ENCODE measurements around the gene TIMM13. TPM values are rescaled to one million over a fixed set of nuclear protein-coding genes. Genes with fewer than 3 reads are reported as not detected.

The TIMM13 gene
- total and polyA plus RNA-seq, 12 donors: 54.2 to 116 (median 68.6) TPM

DNA sequence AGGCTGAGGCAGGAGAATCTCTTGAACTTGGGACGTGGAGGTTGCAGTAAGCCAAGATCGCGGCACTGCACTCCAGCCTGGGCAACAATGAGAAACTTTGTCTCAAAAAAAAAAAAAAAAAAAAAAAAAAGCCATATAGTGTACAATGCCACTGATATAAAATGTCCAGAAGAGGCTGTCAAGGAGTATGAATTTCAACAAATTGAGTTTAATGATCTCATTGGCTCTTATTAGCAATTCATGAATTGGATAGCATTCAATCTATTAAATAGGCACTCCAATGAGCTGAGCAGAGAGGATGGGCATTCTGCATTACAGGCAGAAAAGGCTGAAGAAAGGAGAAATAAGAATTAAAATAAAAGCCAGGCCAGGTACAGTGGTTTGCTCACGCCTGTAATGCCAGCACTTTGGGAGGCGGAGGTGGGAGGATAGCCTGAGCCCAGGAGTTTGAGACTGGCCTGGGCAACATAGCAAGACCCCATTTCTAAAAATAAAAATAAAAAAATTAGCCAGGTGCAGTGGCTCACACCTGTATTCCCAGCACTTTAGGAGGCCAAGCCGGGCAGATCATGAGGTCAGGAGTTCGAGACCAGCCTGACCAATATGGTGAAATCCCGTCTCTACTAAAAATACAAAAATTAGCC is 30.1 kb upstream of the TIMM13 start:
- WGBS, 2 donors: 87 to 90% methylated on average over 8 of the region's 8 CpGs
- TF ChIP-seq, protein P1, sequence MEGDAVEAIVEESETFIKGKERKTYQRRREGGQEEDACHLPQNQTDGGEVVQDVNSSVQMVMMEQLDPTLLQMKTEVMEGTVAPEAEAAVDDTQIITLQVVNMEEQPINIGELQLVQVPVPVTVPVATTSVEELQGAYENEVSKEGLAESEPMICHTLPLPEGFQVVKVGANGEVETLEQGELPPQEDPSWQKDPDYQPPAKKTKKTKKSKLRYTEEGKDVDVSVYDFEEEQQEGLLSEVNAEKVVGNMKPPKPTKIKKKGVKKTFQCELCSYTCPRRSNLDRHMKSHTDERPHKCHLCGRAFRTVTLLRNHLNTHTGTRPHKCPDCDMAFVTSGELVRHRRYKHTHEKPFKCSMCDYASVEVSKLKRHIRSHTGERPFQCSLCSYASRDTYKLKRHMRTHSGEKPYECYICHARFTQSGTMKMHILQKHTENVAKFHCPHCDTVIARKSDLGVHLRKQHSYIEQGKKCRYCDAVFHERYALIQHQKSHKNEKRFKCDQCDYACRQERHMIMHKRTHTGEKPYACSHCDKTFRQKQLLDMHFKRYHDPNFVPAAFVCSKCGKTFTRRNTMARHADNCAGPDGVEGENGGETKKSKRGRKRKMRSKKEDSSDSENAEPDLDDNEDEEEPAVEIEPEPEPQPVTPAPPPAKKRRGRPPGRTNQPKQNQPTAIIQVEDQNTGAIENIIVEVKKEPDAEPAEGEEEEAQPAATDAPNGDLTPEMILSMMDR (IDR thresholded peaks at IDR 0.05): no peak
- peaks cover 7 to 32% (median 27%) of the 10 kb centered on the region in 9 donors for H3K4me1 ChIP-seq
- H3K27me3 ChIP-seq: no peaks in the 10 kb centered on the region
- ATAC-seq (no peak), DNase-seq (no peak)
- H3K36me3 ChIP-seq: no peaks in the 10 kb centered on the region
- H3K27ac ChIP-seq: peak overlapping the region in 9 of 10 donors; percentile 65 to 83 (median 75)
- no peaks in the 10 kb centered on the region for H3K9me3 ChIP-seq
- intact Hi-C loops (cut with DNase I): no loop called here
- peak overlapping the region in 9 of 10 donors; percentile 39 to 98 (median 55) for H3K4me3 ChIP-seq

DNA sequence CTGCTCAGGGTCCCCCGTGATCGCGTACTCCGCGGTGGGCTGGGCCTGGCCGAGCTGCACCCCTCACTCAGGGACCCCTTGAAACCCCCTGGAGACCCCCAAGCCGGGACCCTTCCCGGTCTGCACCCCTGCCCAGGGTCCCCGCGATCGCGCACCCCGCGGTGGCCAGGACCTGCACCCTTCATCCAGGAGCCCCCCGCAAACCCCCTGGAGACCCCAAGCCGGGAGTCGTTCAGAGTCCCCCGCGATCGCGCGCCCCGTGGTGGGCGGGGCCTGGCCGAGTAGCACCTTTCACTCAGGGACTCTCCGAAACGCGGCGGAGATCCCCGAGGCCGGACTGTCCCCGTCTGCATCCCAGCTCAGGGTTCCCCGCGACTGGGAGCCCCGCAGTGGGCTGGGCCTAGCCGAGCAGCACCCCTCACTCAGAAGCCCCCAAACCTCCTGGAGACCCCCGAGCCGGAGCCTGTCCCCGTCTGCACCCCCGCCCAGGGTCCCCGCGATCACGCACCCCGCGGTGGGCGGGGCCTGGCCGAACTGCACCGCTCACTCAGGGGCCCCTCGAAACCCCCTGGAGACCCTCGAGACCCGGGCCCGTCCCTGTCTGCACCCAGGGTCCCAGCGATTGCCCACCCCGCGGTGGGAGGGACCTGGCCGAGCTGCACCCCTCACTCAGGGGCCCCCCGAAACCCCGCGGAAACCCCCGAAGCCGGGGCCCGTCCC is 28.6 kb upstream of the TIMM13 start:
- TF ChIP-seq, protein P1 (IDR thresholded peaks at IDR 0.05): no peak
- Histone ChIP-seq H3K9me3 (no peaks in the 10 kb centered on the region), H3K36me3 (no peaks in the 10 kb centered on the region), H3K4me1 (peaks cover 5 to 18% (median 15%) of the 10 kb centered on the region in 9 donors), H3K27ac (peak overlapping the region in 8 of 10 donors; percentile 41 to 78 (median 60)), H3K4me3 (peak overlapping the region; percentile 71 to 99 (median 91)), H3K27me3 (no peaks in the 10 kb centered on the region)
- ATAC-seq: peak in 6 of 8 donors; percentile 3 to 50 (median 10)
- intact Hi-C loops (cut with DNase I): no loop called here
- peak; percentile 29 to 39 for DNase-seq
- WGBS, 2 donors: 1% methylated on average over 53 to 62 of the region's 62 CpGs

DNA sequence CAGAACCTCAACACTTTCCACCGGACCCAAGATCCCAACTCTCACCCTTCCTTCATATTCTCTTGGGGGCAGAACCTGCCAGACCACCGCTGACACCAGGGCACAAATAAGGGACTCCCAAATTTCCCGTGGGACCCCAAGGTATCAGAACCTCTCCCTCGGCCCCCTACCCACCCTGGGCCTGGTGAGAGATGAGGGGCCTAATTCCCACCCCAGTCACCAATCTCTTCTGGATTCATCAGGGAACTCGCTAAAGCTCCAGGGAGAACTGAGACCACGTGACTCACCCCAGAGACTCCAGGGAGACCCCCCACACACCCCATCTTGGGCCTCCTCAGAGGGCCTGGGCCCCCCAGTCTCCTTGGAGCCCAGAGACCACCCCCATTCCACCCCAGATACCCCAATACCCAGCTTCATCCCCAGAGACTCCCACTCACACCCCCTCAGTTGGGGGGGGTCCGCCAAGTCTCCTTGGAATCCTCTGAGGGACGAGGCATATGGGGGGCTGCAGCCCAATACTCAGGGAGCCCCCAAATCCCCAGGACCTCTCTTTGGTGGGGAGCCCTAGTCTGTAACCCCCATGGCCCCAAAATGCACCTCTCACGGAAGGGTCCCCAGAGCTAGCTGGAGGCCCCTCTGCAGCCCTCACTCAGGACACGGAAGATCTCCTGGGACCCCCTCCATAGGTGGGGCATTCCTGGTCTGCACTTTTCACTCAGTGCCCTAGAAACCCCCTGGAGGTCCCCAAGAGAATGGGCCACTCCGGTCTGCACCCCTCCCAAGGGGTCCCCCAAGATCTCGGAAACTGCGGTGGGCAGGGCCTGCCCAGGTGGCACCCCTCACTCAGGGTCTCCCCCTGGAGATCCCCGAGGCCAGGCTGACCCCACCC is 27.8 kb upstream of the TIMM13 start:
- H3K27me3 ChIP-seq: no peaks in the 10 kb centered on the region
- peak overlapping the region in 9 of 10 donors; percentile 71 to 99 (median 91) for H3K4me3 ChIP-seq
- intact Hi-C loops (cut with DNase I): no loop called here
- H3K27ac ChIP-seq: peak overlapping the region in 2 of 10 donors; percentile 75 to 78
- DNase-seq (no peak), ATAC-seq (peak in 2 of 8 donors; percentile 2 to 5)
- H3K9me3 ChIP-seq: no peaks in the 10 kb centered on the region
- TF ChIP-seq, protein P1 (IDR thresholded peaks at IDR 0.05): no peak
- H3K36me3 ChIP-seq: no peaks in the 10 kb centered on the region
- WGBS, 2 donors: 73 to 75% methylated on average over 14 of the region's 14 CpGs
- peaks cover 5 to 18% (median 15%) of the 10 kb centered on the region in 9 donors for H3K4me1 ChIP-seq

All from heart right ventricle (tissue), 16 donors.